ENCODE data around the gene DGKH. TPM values are rescaled to one million over a fixed set of nuclear protein-coding genes. Genes with fewer than 3 reads are reported as not detected.

The DGKH gene
- total RNA-seq, 1 experiment from 2014 or later = 22.8 TPM

DNA sequence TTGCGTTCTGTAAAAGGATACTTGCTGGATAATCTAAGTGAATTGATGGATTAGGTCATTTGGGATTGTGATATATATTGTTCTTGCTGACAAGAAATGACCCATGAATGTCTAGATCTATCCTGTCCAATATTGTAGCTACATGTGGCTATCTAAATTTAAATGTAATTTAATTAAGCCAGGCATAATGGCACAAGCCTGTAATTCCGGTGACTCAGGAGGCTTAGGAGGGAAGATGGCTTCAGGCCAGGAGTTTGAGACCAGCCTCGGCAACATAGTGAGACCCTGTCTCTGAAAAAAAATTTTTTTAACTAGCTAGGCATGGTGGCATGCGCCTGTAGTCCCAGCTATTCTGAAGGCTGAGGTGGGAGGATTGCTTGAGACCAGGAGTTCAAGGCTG, 184.2 kb downstream of the DGKH start:
- Histone ChIP-seq H3K4me1 (ENCODE audit: control insufficient read depth, insufficient read depth, low read length) (no peaks in the 10 kb centered on the region), H3K27ac (ENCODE audit: low read length) (no peak overlapping the region), H3K4me3 (ENCODE audit: low read depth in 2 of 2, low read length in 2 of 2) (no peak overlapping the region), H3K9me3 (ENCODE audit: control insufficient read depth, insufficient read depth, low read depth, low read length) (no peaks in the 10 kb centered on the region), H3K36me3 (ENCODE audit: control insufficient read depth, insufficient read depth, low read length) (peaks cover 2% of the 10 kb centered on the region; the same call in 1 of the 2 replicates), H3K27me3 (ENCODE audit: control insufficient read depth, insufficient read depth, low read length) (no peaks in the 10 kb centered on the region)
- DNase-seq (ENCODE audit: low read depth, low spot score) (no peak), ATAC-seq (no peak)
- in situ Hi-C loops (cut with HindIII; ENCODE audit: low pct_unique_long_range_greater_than_20kb, low sequenced_read_pairs) (no loop called here), intact Hi-C loops (cut with micrococcal nuclease; ENCODE audit: unreplicated experiment) (no loop called here)
- no TSS peak for BruUV-seq (replicated peaks)
- POLR2A ChIA-PET = no interaction called here
- TF ChIP-seq POLR2AphosphoS5 (IDR thresholded peaks at IDR 0.05; ENCODE audit: low read depth, low read length) (no peak), TCF7L2 (IDR thresholded peaks at IDR 0.05; ENCODE audit: low read depth, low read length) (no peak), SIN3A (IDR thresholded peaks at IDR 0.05; ENCODE audit: borderline replicate concordance, insufficient read depth, low read depth, low read length) (no peak), REST (IDR thresholded peaks at IDR 0.05; ENCODE audit: insufficient read depth in 1 of 2, low read depth in 2 of 2, low read length in 1 of 2) (no peak), CTCF (IDR thresholded peaks at IDR 0.05) (no peak)
- CTCF ChIA-PET = no interaction called here

DNA sequence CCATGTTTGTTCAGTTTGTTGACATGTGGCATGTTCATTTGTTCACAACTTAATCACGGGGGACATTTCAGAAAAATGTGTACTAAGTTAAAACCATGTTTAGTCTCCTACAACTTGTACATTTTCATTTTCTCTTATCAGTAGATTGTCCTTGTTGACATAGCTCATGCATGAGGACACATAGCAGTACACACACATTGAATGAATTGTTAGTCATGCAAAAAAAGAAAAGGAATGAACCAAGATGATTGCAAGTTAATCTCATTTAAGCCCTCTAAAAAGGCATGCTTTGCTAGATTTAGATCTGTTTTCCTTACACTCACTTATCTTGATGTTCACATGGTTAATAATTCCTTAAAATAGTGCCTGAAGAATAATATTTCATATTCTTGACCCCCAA, 185.3 kb downstream of the DGKH start:
- ATAC-seq (no peak), DNase-seq (ENCODE audit: low read depth, low spot score) (no peak)
- no TSS peak for BruUV-seq (replicated peaks)
- Histone ChIP-seq H3K27ac (ENCODE audit: low read length) (no peak overlapping the region), H3K36me3 (ENCODE audit: control insufficient read depth, insufficient read depth, low read length) (peaks cover 5% of the 10 kb centered on the region; the same call in 1 of the 2 replicates), H3K4me3 (ENCODE audit: low read depth in 2 of 2, low read length in 2 of 2) (no peak overlapping the region), H3K4me1 (ENCODE audit: control insufficient read depth, insufficient read depth, low read length) (no peaks in the 10 kb centered on the region), H3K9me3 (ENCODE audit: control insufficient read depth, insufficient read depth, low read depth, low read length) (no peaks in the 10 kb centered on the region), H3K27me3 (ENCODE audit: control insufficient read depth, insufficient read depth, low read length) (no peaks in the 10 kb centered on the region)
- in situ Hi-C loops (cut with HindIII; ENCODE audit: low pct_unique_long_range_greater_than_20kb, low sequenced_read_pairs) = no loop called here
- ChIA-PET POLR2A (no interaction called here), CTCF (no interaction called here)
- no peak for TF ChIP-seq SIN3A (IDR thresholded peaks at IDR 0.05; ENCODE audit: borderline replicate concordance, insufficient read depth, low read depth, low read length)
- TF ChIP-seq POLR2AphosphoS5 (IDR thresholded peaks at IDR 0.05; ENCODE audit: low read depth, low read length) = no peak
- no peak for TF ChIP-seq CTCF (IDR thresholded peaks at IDR 0.05)
- TF ChIP-seq REST (IDR thresholded peaks at IDR 0.05; ENCODE audit: insufficient read depth in 1 of 2, low read depth in 2 of 2, low read length in 1 of 2) = no peak
- no peak for TF ChIP-seq TCF7L2 (IDR thresholded peaks at IDR 0.05; ENCODE audit: low read depth, low read length)
- intact Hi-C loops (cut with micrococcal nuclease; ENCODE audit: unreplicated experiment) = no loop called here
